ENCODE measurements around the gene ATRIP.

ATRIP gene

DNA sequence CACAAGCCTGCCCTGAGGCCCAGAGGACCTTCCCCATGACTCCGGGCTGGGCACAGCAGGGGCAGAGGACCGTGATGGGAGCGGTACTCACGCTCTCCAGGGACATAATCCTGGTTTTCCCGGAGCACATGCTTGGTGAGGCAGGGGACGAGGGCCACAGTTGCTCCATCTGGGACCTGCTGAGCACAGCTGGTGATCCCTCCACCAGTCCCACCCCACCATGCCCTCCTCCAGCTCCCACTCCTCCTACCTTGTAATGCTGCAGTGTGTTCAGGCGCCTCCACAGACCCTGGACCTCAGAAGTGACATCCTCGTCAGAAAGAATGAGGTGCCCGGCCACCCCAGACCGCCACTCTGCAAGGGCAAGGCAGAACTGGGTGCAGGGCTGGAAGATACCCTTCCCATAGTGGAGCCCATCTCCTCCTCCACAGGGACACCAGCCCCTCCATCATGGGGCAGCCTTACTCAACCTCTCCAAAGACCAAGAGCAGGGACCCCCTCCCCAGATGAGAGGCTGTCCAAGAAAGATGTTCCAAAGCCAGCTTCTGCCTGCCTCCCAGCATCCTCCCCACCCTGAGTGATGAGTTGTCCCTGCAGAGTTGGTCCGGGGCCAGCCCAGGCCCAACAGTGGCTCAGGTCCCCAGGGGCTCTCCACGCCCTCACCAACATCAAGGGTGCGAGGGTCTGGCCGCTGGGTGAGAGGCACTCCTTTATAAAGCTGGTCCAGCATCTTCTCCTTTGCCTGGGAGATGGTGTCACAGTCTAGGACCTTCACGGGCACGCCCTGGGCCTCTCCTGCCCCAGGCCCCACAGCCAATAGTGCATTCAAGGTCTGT is 36.1 kb upstream of the ATRIP start:
- no peak for DNase-seq

GRCh38 chr3:48411041-48411588 is 35.4 kb upstream of the ATRIP start:
- no peak for DNase-seq

GRCh38 chr3:48411606-48412374 is 34.7 kb upstream of the ATRIP start:
- no peak for DNase-seq

GRCh38 chr3:48412375-48413001 is 34.0 kb upstream of the ATRIP start:
- DNase-seq = no peak

DNA sequence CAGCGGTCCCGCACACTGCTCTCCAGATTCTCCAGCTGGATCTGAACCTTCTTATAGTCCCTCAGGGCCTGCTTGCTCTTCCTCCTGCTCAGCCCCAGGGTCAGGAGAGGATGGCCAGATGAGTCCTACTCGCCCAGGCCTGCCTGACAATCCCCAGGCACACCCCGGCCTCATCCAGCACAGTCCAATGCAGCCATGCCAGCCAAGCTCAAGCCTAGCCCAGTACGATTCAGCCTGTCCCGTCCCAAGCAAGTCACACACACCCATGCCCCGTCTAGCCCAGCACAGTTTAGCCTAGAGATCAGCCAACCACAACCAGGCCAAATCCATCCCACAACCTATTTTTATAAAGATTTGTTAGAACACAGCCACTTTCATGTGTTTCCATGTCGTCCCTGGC is 33.5 kb upstream of the ATRIP start:
- no peak for DNase-seq

GRCh38 chr3:48413611-48414010 is 32.9 kb upstream of the ATRIP start:
- no peak for DNase-seq

DNA sequence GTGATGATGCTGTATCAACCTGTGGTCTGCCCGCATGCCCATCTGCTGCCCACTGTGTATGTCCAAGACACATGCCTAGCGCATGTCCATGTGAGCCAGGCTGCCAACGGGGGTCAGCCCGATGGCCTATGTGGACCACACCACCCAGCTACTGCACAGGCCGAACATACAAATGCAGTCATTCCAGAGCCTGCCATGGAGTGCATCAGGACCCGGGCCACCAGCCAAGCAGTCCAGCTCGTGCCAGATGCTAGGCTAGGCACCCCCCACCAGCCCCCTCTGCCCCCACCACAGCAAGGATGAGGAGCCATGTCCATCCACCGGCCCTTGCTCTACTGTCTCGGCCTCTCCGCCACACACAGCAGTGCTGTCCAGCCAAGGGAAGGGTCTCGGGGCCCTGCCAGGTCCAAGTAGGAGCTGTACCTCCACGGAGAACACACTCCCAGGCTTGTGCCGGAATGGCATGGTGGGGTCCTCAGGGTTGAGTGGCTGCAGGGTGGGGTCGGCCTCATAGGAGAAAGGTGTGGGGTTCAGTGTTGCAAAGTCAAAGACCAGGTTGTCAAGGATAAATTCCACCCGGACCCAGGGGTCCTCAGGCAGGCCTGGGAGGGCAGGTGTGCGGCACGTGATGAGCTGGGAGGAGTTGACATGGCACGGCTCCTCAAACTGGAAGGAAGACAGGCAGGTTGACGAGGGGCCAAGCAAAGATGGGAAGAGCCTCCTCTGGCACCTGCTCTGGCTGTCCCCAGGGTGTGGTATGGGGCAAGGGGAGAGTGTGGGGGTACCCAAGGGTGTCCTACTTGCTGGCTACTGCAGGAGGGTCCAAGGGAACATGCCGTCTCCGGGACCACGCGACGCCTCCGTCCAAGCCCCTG is 31.9 kb upstream of the ATRIP start:
- no peak for DNase-seq

GRCh38 chr3:48415251-48415953 is 31.1 kb upstream of the ATRIP start:
- no peak for DNase-seq

- no peak for DNase-seq
These were observed 30.4 kb upstream of the ATRIP start for GRCh38 chr3:48416091-48416505.

DNA sequence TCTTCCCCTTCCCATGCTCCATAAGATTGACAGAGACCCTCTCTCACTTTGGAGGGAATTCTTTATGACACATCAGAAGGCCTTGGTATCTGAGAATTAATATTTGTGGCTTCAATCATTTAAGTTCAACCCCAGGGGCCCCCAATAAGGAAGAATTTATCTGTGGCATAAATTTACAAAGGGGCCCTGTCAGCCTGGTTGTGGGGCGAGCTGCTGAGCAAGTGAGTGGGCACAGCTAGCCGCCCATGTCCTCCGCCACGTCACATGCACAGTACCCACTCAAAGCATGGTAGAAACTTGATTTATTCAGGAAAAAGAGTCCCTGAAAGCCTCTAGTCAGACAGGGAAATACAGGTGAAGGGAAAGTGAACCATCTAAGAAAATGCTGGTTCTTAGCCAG is 30.0 kb upstream of the ATRIP start:
- no peak for DNase-seq

GRCh38 chr3:48417529-48418108 is 28.9 kb upstream of the ATRIP start:
- no peak for DNase-seq

GRCh38 chr3:48418140-48418539 is 28.4 kb upstream of the ATRIP start:
- no peak for DNase-seq

DNA sequence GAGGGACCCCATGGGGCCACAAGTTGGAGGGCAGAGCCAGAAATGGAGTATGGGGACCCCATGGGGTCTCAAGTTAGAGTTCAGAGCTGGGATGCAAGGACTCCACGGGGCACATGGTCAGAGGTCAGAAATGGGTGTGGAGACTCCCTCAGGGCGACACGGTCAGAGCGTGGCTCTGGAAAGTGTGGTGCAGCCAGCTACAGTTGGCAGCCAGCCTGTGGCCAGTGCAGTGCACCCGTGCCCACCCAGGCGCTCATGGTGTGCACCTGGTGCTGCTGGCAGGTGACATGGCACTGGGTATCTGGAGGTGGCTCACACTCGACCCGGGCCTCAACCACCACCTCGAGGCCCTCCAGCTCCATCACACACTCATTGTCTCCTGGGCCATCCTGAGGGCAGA is 27.9 kb upstream of the ATRIP start:
- no peak for DNase-seq

GRCh38 chr3:48419149-48419548 is 27.4 kb upstream of the ATRIP start:
- DNase-seq = no peak

GRCh38 chr3:48419597-48419996 is 26.9 kb upstream of the ATRIP start:
- no peak for DNase-seq

DNA sequence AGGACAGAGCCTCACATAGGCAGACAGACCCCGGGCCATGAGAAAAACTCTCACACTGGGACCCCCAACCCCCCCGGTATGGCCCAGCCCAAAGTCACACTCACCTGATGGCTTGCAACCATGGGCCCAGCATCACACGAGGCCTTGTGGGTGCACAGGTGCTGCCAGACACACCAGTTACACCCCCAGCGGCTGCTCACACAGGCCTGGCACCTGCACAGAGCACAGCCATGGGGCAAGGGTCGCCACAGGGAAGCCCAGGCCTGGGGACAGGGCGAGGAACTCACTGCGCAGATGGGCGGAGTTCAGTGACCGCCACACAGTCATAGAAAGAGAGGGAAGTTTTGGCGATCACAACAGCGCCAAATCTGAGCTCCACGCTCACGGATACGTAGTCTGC is 26.0 kb upstream of the ATRIP start:
- no peak for DNase-seq

DNA sequence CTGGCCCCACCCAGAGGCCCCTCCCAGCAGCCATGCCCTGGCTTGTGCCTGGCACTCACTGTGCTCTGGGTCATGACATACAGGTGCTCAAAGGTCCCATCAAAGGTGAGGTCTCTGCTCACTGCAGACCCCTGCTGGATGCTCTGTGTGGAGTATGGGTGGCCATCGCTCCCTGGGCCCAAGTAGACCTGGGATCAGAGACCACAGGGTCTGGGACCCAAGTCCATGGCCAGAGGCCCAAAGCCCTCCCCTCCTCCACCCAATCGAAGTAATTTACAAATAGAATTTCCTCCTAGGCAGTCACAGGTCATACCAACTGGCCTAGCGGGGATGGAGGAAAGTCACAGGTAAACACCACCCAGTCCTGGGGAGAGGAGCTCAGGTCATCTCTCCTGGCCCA is 24.3 kb upstream of the ATRIP start:
- no peak for DNase-seq

- no peak for DNase-seq
These were observed 23.9 kb upstream of the ATRIP start for GRCh38 chr3:48422681-48423080.

GRCh38 chr3:48423241-48423882 is 23.2 kb upstream of the ATRIP start:
- DNase-seq = no peak

DNA sequence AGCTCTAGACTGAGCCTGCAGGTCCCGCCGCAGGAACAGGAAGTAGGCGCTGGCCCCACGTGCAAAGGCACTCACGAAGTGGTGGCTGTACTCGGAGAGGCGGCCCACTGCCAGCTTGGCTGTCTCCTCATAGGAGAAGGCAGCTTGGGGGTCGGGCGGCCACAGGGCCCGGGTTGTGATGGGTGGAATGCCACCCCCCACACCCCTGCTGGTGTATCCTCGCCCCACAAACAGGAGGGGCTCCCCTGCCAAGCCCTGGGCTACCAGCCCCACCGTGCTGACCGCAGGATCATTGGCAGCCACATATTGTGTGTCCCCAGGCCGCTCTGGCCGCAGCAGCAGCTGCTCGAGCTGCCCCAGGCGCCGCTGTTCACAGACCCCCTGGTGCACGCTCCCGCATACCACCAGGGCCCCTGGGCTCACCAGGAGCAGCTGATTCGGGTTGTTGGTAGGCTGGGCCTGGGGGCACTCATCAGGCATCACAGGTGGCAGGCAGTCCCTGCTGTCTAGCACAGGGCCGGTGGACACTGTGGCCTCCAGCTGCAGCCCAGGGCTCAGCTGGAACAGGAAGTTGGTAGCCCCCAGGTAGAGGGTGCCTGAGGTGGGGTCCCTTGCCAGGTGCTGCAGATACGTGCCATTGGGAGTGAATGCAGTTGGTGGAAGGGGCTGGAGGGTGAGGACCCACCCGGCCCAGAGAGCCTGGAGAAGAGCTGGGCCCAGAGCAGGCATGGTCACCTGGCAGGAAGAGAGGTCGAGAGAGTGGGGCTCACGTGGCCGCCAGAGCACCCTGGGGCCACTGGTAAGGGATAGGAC is 22.4 kb upstream of the ATRIP start:
- DNase-seq = no peak
